NCI-H146 (cell line): Measurements from ENCODE around the gene PLPP3.

Experiments used
- DNase-seq: peaks from one replicate; lab custom pipeline; 2025; lab: John Stamatoyannopoulos, UW

Gene PLPP3

GRCh38 chr1:56522680-56523079, 56.7 kb downstream of the PLPP3 start:
- DNase-seq: no peak

- no peak for DNase-seq
Observed at GRCh38 chr1:56520016-56520601, 59.3 kb downstream of the PLPP3 start.

GRCh38 chr1:56517404-56518130, 61.8 kb downstream of the PLPP3 start:
- no peak for DNase-seq

GRCh38 chr1:56516539-56517252, 62.7 kb downstream of the PLPP3 start:
- DNase-seq: no peak

GRCh38 chr1:56515898-56516538, 63.3 kb downstream of the PLPP3 start:
- DNase-seq: no peak

GRCh38 chr1:56512724-56513494, 66.5 kb downstream of the PLPP3 start:
- no peak for DNase-seq

- no peak for DNase-seq
Observed at GRCh38 chr1:56511766-56512165, 67.6 kb downstream of the PLPP3 start.

GRCh38 chr1:56511364-56511763, 68.0 kb downstream of the PLPP3 start:
- no peak for DNase-seq

- DNase-seq: no peak
Observed at GRCh38 chr1:56510642-56511021, 68.7 kb downstream of the PLPP3 start.

GRCh38 chr1:56509713-56510641, 69.4 kb downstream of the PLPP3 start:
- DNase-seq: no peak

GRCh38 chr1:56508523-56508983, 70.8 kb downstream of the PLPP3 start:
- DNase-seq: no peak

- DNase-seq: no peak
Observed at GRCh38 chr1:56507925-56508522, 71.3 kb downstream of the PLPP3 start.

- no peak for DNase-seq
Observed at GRCh38 chr1:56506951-56507491, 72.3 kb downstream of the PLPP3 start.

- DNase-seq: no peak
Observed at GRCh38 chr1:56505792-56506743, 73.3 kb downstream of the PLPP3 start.

GRCh38 chr1:56502700-56503245, 76.6 kb downstream of the PLPP3 start:
- no peak for DNase-seq

GRCh38 chr1:56501888-56502287, 77.5 kb downstream of the PLPP3 start:
- DNase-seq: no peak

- no peak for DNase-seq
Observed at GRCh38 chr1:56501426-56501825, 77.9 kb downstream of the PLPP3 start.
